Prostate gland (tissue), 2 donors: ENCODE measurements around the gene TMC1. TPM values are rescaled to one million over a fixed set of nuclear protein-coding genes. Genes with fewer than 3 reads are reported as not detected.
"Not testable (repeated sequence)": the region's sequence is repeated elsewhere in the genome, so short reads cannot be mapped to it uniquely, and the experiment has no call there.

Experiments
- DNase-seq: peaks from one replicate; pipeline ENCODE4 v3.0.0-alpha.2; 2019; ENCODE audit warnings: low spot score
- H3K27ac ChIP-seq, 2 donors: fragments of 200-600 bp; sonication (generic); 2 replicates each; pipeline ENCODE4 v1.5.1; 2017 to 2019
- H3K27me3 ChIP-seq: fragments of 200-600 bp; sonication (generic); replicated peaks from 2 replicates; pipeline ENCODE4 v1.5.1; 2019; ENCODE audit not compliant: insufficient read depth
- H3K36me3 ChIP-seq, 2 donors: fragments of 200-600 bp; sonication (generic); 1 replicate in 1 of 2; 2 replicates in 1 of 2; pipeline versions ENCODE4 v1.5.1 to v1.8.1; 2017 to 2019
- H3K4me1 ChIP-seq: fragments of 200-600 bp; sonication (generic); replicated peaks from 2 replicates; pipeline ENCODE4 v1.5.1; 2019
- H3K4me3 ChIP-seq, 2 donors: fragments of 200-600 bp; sonication (generic); 2 replicates each; pipeline ENCODE4 v1.5.1; 2017 to 2019
- H3K9me3 ChIP-seq: fragments of 200-600 bp; sonication (generic); 2 replicates; pipeline ENCODE4 v1.5.1; 2017
- POLR2A ChIP-seq: fragments of 450-650 bp; IDR thresholded peaks from one replicate; pipeline ENCODE4 v1.6.1; 2016; ENCODE audit warnings: antibody characterized with exemption, mild to moderate bottlenecking
- POLR2AphosphoS5 ChIP-seq: sonication (generic); formaldehyde crosslinking; IDR thresholded peaks from one replicate; pipeline ENCODE4 v1.6.1; 2017; ENCODE audit warnings: antibody characterized with exemption
- WGBS: methylation state at CpG from one replicate; pipeline ENCODE4 v1.1.5; 2018; 5-methylcytosine and 5-hydroxymethylcytosine counted together
- intact Hi-C: fragments of 100-400 bp; cut with DNase I; formaldehyde crosslinking; loops from one replicate; pipeline ENCODE4 v1.14.2; 2022
- total RNA-seq, 2 donors: library from RNA; depleted of rRNA; stranded (reverse); fragments of >200 nt; gene quantifications; one replicate each; pipeline ENCODE4 v1.1.0, GENCODE V29; 2016
- TF ChIP-seq, protein P1 (sequence below), 4 experiments: fragments of 200-600 bp in 2 of 4; fragments of 450-650 bp in 2 of 4; sonication (generic) in 2 of 4; IDR thresholded peaks; 1 replicate in 3 of 4; 2 replicates in 1 of 4; pipeline ENCODE4 v1.5.1; 2016 to 2019; ENCODE audit warnings: antibody characterized with exemption in 4 of 4, mild to moderate bottlenecking in 2 of 4, moderate library complexity in 2 of 4

TMC1 gene
- 1 to 10 TPM; 3.0 to 5.3 TPM for total RNA-seq

DNA sequence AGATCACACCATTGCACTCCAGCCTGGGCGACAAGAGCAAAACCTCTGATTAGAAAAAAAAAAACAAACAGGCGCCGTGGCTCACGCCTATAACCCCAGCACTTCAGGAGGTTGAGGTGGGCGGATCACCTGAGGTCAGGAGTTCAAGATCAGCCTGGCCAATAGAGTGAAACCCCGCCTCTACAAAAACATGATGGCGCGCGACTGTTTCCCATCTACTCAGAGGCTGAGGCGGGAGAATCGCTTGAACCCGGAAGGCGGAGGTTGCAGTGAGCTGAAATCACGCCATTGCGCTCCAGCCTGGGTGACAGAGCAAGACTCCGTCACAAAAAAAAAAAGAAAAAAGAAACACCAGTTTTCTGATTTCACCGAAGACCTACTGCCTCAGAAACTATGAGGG is at the start of gene TMC1:
Gene TMC1 (plus strand): TSS at position 193 of the 400 bp plus-strand sequence. CDS start 127,041 bp downstream, outside the sequence.
- intact Hi-C loops: loop anchor here (10.0 kb wide), 2 partner anchors 47 to 63 kb away; no protein-coding TSS in a partner anchor
- H3K4me3 ChIP-seq, H3K4me1 ChIP-seq, H3K36me3 ChIP-seq, H3K9me3 ChIP-seq, DNase-seq, H3K27me3 ChIP-seq, H3K27ac ChIP-seq: not testable (repeated sequence)
- 98% methylated on average over 17 of the region's 17 CpGs for WGBS

DNA sequence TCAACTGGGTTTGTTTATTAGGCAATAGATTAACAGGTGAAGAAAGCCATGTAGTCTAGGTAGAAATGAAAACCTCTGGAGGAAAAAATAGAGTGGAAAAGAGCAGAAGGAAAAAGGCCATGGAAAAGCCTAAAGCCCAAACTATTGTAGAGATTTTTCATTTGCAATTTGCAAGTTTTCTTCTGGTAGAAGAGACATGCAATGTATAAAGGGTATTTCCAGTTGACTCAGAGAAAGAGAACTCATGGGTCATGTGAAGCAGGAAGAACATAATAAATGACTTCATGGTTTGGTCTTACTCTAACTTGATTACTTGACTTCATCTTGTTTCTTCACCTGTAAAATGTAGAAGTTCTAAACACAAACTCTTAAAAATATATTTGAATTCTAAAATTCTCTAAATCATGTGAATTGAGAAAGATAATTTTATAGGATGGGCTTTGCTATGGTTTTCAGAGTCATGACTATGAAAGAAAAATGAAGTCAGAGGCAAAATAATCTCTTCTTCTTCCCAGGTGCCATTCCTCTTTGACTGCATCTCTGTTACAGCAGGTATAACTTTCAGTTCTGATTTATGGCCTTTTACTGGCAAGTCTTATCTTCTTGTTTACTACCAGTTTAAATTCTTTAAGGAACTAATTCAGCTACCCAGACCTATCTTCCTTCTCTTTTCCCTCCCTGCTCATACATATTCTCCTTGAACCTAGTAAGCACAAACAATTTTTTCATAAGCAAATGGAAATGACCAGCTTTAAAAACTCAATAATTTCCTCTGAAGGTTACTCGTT is 47.7 kb upstream of the TMC1 start:
- TF ChIP-seq POLR2A (no peak), POLR2AphosphoS5 (peak; percentile 5)
- H3K36me3 ChIP-seq: no peaks in the 10 kb centered on the region
- no peak for DNase-seq
- H3K27ac ChIP-seq: no peak overlapping the region
- H3K9me3 ChIP-seq: no peaks in the 10 kb centered on the region
- no peaks in the 10 kb centered on the region for H3K4me1 ChIP-seq
- intact Hi-C loops: loop anchor here (10.0 kb wide), 1 partner anchor 51 kb away; the partner anchor contains the start of gene TMC1
- WGBS: 36% methylated on average over 1 of the region's 1 CpG
- no peaks in the 10 kb centered on the region for H3K27me3 ChIP-seq
- H3K4me3 ChIP-seq: no peak overlapping the region

DNA sequence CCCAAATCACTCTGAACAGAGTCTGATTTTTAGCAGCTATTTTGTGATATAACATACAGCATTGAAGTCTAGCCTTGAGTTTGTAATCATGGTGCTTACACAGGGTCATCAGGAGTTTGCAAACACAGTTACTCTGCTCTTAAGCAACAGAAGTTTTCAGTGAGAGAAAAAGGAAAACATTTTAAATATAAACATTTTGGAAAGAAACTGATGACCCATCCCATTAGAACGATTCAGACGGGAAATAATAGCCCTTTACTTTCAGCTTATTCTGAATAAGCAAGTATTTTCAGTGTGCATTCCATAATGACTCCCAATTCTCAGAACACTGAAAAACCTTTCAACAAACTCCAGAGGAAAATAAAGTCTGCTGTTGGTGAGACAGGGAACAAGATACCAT is 46.7 kb upstream of the TMC1 start:
- no peaks in the 10 kb centered on the region for H3K36me3 ChIP-seq
- no peaks in the 10 kb centered on the region for H3K9me3 ChIP-seq
- intact Hi-C loops: loop anchor here (10.0 kb wide), 1 partner anchor 50 kb away; the partner anchor contains the start of gene TMC1
- TF ChIP-seq POLR2A (no peak), POLR2AphosphoS5 (no peak)
- TF ChIP-seq, protein P1, sequence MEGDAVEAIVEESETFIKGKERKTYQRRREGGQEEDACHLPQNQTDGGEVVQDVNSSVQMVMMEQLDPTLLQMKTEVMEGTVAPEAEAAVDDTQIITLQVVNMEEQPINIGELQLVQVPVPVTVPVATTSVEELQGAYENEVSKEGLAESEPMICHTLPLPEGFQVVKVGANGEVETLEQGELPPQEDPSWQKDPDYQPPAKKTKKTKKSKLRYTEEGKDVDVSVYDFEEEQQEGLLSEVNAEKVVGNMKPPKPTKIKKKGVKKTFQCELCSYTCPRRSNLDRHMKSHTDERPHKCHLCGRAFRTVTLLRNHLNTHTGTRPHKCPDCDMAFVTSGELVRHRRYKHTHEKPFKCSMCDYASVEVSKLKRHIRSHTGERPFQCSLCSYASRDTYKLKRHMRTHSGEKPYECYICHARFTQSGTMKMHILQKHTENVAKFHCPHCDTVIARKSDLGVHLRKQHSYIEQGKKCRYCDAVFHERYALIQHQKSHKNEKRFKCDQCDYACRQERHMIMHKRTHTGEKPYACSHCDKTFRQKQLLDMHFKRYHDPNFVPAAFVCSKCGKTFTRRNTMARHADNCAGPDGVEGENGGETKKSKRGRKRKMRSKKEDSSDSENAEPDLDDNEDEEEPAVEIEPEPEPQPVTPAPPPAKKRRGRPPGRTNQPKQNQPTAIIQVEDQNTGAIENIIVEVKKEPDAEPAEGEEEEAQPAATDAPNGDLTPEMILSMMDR (IDR thresholded peaks at IDR 0.05): no peak
- no peak overlapping the region for H3K4me3 ChIP-seq
- no peak overlapping the region for H3K27ac ChIP-seq
- WGBS: 70% methylated on average over 2 of the region's 2 CpGs
- no peaks in the 10 kb centered on the region for H3K4me1 ChIP-seq
- no peaks in the 10 kb centered on the region for H3K27me3 ChIP-seq
- no peak for DNase-seq

DNA sequence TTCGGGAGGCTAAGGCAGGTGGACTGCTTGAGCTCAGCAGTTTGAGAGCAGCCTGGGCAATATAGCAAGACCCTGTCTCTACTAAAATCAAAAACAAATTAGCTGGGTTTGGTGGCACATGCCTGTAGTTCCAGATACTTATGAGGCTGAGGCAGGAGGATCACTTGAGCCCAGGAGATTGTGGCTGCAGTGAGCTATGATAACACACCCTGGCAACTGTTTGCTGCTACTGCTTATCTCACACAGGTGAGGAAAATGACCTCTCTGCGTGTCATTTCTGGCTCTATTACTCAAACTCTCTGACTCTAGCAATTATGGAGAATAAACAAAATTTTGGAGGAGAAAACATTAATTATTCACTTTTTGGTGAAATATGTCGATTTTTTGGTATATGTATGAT is 45.3 kb upstream of the TMC1 start:
- H3K4me1 ChIP-seq: no peaks in the 10 kb centered on the region
- no peaks in the 10 kb centered on the region for H3K27me3 ChIP-seq
- H3K36me3 ChIP-seq: no peaks in the 10 kb centered on the region
- TF ChIP-seq POLR2AphosphoS5 (no peak), POLR2A (no peak)
- TF ChIP-seq, protein P1 (IDR thresholded peaks at IDR 0.05): no peak
- no peak for DNase-seq
- intact Hi-C loops: loop anchor here (10.0 kb wide), 1 partner anchor 49 kb away; the partner anchor contains the start of gene TMC1
- no peak overlapping the region for H3K27ac ChIP-seq
- H3K9me3 ChIP-seq: no peaks in the 10 kb centered on the region
- H3K4me3 ChIP-seq: no peak overlapping the region
- 93% methylated on average over 3 of the region's 3 CpGs for WGBS

DNA sequence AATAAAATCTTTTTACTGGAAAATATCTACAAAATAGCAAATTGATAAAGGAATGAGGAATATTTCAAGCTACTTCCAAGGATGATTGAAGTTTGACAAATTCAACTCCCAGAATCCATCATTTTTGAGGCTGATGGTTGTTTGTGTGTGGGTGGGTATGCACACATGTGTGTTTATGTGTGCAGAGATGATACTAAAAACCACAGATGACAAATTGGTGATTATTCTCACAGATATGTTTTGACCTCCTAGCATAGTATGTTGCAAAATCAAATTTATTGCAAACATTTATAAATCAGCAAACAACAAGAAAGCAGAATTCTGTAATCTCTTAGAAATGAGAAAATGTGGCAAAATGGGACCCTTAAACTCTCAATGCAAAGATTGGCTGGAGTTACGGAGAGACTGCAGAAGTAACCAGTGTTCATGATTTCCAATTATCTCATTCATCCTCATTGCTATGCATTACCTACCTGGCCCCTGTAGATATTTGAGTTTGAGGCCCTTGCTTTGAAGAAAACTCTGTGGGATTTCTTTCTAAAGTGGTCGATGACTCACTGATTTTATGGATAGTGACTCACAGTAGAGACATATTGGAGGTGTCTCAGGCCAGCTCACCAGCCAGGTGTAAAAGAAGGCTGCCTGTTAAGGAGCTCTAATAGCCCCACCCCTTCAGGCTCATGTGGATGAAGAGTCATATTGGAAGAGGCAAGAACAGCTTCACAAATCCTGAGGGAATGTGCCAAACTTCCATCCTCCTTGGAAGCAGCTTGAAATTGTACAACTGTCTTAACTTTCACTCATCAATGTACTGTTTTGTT is 44.6 kb upstream of the TMC1 start:
- no peak overlapping the region for H3K4me3 ChIP-seq
- intact Hi-C loops: loop anchor here (10.0 kb wide), 1 partner anchor 48 kb away; the partner anchor contains the start of gene TMC1
- WGBS: 55% methylated on average over 2 of the region's 2 CpGs
- TF ChIP-seq, protein P1 (IDR thresholded peaks at IDR 0.05): no peak
- peak; percentile 65 for TF ChIP-seq POLR2AphosphoS5
- H3K27me3 ChIP-seq: no peaks in the 10 kb centered on the region
- DNase-seq: peak; percentile 45
- no peaks in the 10 kb centered on the region for H3K9me3 ChIP-seq
- H3K4me1 ChIP-seq: no peaks in the 10 kb centered on the region
- H3K36me3 ChIP-seq: no peaks in the 10 kb centered on the region
- H3K27ac ChIP-seq: no peak overlapping the region
